Activated CD8-positive, alpha-beta memory T cell treated with anti-CD3 and anti-CD28 coated beads, Interleukin-2, amount 10 ng/mL, durations not matched to agents 7 days and 5 days (primary cell): Measurements from ENCODE around the gene EYA3. TPM values are rescaled to one million over a fixed set of nuclear protein-coding genes. Genes with fewer than 3 reads are reported as not detected.

Experiments
- ATAC-seq: fragments of 150-1000 bp; cut with Tn5 transposase; one replicate; pipeline ENCODE4 v1.10.0; 2021; ENCODE audit warnings: moderate library complexity
- CTCF ChIA-PET: fragments of 350-600 bp; sonication (Branson Sonifier 250); formaldehyde crosslinking; loops from one replicate; lab custom pipeline; 2021; ENCODE audit warnings: antibody characterized with exemption; lab: Charles Lee
- DNase-seq: peaks from one replicate; pipeline ENCODE4 v3.0.0-alpha.2; 2020
- H3K27ac Mint-ChIP-seq: one replicate; pipeline ENCODE4 v1.8.0; 2021; ENCODE audit warnings: mild to moderate bottlenecking, mixed read lengths
- H3K27me3 Mint-ChIP-seq: one replicate; pipeline ENCODE4 v1.8.0; 2021; ENCODE audit warnings: mixed read lengths
- H3K36me3 Mint-ChIP-seq: one replicate; pipeline ENCODE4 v1.8.0; 2021; ENCODE audit warnings: mild to moderate bottlenecking, mixed read lengths
- H3K4me1 Mint-ChIP-seq: one replicate; pipeline ENCODE4 v1.8.0; 2021; ENCODE audit warnings: mixed read lengths
- H3K4me3 Mint-ChIP-seq: one replicate; pipeline ENCODE4 v1.8.0; 2021; ENCODE audit warnings: mild to moderate bottlenecking, moderate library complexity, mixed read lengths
- H3K9me3 Mint-ChIP-seq: one replicate; pipeline ENCODE4 v1.8.0; 2022; ENCODE audit warnings: low read depth, mixed read lengths
- total RNA-seq, 2 experiments: library from RNA; stranded (reverse); gene quantifications; one replicate each; pipeline ENCODE4 v1.2.3, GENCODE V29; 2021

Gene EYA3
- total RNA-seq, 2 experiments from 2014 or later, result 33.2 to 33.4 TPM

- ATAC-seq, result no peak
- DNase-seq, result no peak
- H3K9me3 Mint-ChIP-seq, result no peaks in the 10 kb centered on the region
- CTCF ChIA-PET, result interaction anchor here (0.9 to 1.8 kb wide), 4 partner anchors 10 to 51 kb away, joined by 3 to 5 read pairs (median 3); no protein-coding TSS in a partner anchor
- H3K36me3 Mint-ChIP-seq, result no peaks in the 10 kb centered on the region
- H3K4me3 Mint-ChIP-seq, result no peak overlapping the region
- H3K27me3 Mint-ChIP-seq, result peaks cover 12% of the 10 kb centered on the region
- peaks cover 18% of the 10 kb centered on the region for H3K4me1 Mint-ChIP-seq
- no peak overlapping the region for H3K27ac Mint-ChIP-seq
Measured at GRCh38 chr1:27928216-27928954, 160.0 kb downstream of the EYA3 start.

GRCh38 chr1:27922272-27922671 is 166.1 kb downstream of the EYA3 start:
- CTCF ChIA-PET, result no interaction called here
- no peak for ATAC-seq
- H3K36me3 Mint-ChIP-seq, result no peaks in the 10 kb centered on the region

More at GRCh38 chr1:27922272-27922671, 166.1 kb downstream of the EYA3 start:
- Mint-ChIP-seq H3K9me3 (no peaks in the 10 kb centered on the region), H3K4me1 (no peaks in the 10 kb centered on the region), H3K27ac (no peak overlapping the region), H3K4me3 (no peak overlapping the region), H3K27me3 (peaks cover 22% of the 10 kb centered on the region)
- no peak for DNase-seq

Other genes starting within 250 kb of the EYA3 start
- 10 to 100 TPM; 23.4 to 30.7 TPM for gene THEMIS2, start 216.1 kb downstream of the EYA3 start, total RNA-seq
- 10 to 100 TPM; 63.0 to 72.1 TPM for gene RPA2, start 174.0 kb downstream of the EYA3 start, total RNA-seq
- gene SMPDL3B, start 153.6 kb downstream of the EYA3 start, total RNA-seq, result 1 to 10 TPM in 1 of 2 experiments, under 1 TPM in 1; 0.40 to 1.4 TPM
- gene XKR8, start 128.6 kb downstream of the EYA3 start, total RNA-seq, result 1 to 10 TPM; 5.2 to 6.6 TPM
- gene PTAFR, start 88.1 kb upstream of the EYA3 start, total RNA-seq, result under 1 TPM; 0.20 to 0.30 TPM
- 100 to 1,000 TPM; 103 to 114 TPM for gene DNAJC8, start 144.4 kb upstream of the EYA3 start, total RNA-seq
- 100 to 1,000 TPM; 175 to 182 TPM for gene ATP5IF1, start 147.5 kb upstream of the EYA3 start, total RNA-seq
- gene SESN2, start 170.9 kb upstream of the EYA3 start, total RNA-seq, result 10 to 100 TPM; 14.2 to 21.5 TPM
- 10 to 100 TPM; 19.5 to 20.8 TPM for gene MED18, start 240.4 kb upstream of the EYA3 start, total RNA-seq